ENCODE data around the gene CYP2D6. TPM values are rescaled to one million over a fixed set of nuclear protein-coding genes. Genes with fewer than 3 reads are reported as not detected.

The CYP2D6 gene
- total and polyA plus RNA-seq, 2 of the 8 experiments (the other 6 are each of a cell fraction or from before 2014, with no cell fraction given), result 0.93 to 1.7 TPM

DNA sequence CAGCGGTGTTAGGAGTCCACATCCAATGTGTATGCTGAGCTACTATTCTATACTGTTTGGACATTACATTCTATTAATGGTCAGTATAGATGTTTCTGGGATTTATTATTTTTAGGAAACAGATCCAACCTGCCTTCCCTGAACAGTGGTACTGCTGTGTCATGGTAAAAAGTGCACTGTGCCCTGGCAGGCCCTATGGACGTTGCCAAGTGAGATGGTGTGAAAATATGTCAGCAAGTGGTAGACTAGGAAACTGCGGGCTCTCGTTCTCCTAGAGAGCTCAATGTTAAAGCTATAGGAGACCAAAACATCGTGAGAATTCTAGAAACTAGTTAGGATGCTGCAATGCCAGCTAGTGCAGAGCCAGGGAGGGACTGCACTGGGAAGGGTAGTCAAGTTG lies 26.0 kb upstream of the CYP2D6 start:
- WGBS, 2 experiments (ENCODE audit: extremely low coverage in 1 of 2, insufficient coverage in 1 of 2, insufficient read length in 1 of 2, insufficient replicate concordance in 2 of 2, low coverage in 1 of 2, low lambda C conversion rate in 2 of 2, missing lambda C conversion rate in 1 of 2), result 90% methylated on average over 5 of the region's 5 CpGs; no CpG with 5 or more reads in 1 of the 2 experiments
- Histone ChIP-seq H2BK20ac (ENCODE audit: low read length) (no peak overlapping the region), H3K27me3 (replicated peaks in 1 of 4; ENCODE audit: control insufficient read depth in 3 of 4, extremely low read depth in 1 of 4, insufficient read depth in 3 of 4, low read length in 3 of 4) (no peaks in the 10 kb centered on the region), H3K4me1 (replicated peaks in 1 of 4; ENCODE audit: control insufficient read depth in 3 of 4, insufficient read depth in 4 of 4, low read length in 3 of 4) (peaks cover 0 to 3% (median 0%) of the 10 kb centered on the region in 4 experiments; a peak in 2 of 7 replicates), H2AFZ (ENCODE audit: low read length) (no peak overlapping the region), H4K20me1 (replicated peaks in 1 of 2; ENCODE audit: control insufficient read depth in 1 of 2, insufficient read depth in 2 of 2, low read length in 2 of 2) (peaks cover 2 to 12% of the 10 kb centered on the region in 2 experiments), H3K18ac (ENCODE audit: extremely low read depth, low read length) (no peak overlapping the region), H3K79me2 (ENCODE audit: control insufficient read depth in 1 of 2, insufficient read depth in 2 of 2, low read length in 2 of 2) (no peaks in the 10 kb centered on the region), H3K9ac (replicated peaks in 1 of 4; ENCODE audit: extremely low read depth in 1 of 4, low read depth in 3 of 4, low read length in 3 of 4) (no peak overlapping the region), H3K27ac (ENCODE audit: low read depth, low read length) (no peak overlapping the region), H3K9me3 (ENCODE audit: insufficient read depth in 2 of 2, low read depth in 1 of 2, low read length in 1 of 2) (no peaks in the 10 kb centered on the region), H4K5ac (ENCODE audit: insufficient read length, low read depth, low read length) (no peak overlapping the region), H3K4me3 (ENCODE audit: extremely low read depth in 1 of 4, insufficient read depth in 2 of 4, low read depth in 3 of 4, low read length in 4 of 4) (no peak overlapping the region), H2BK15ac (ENCODE audit: low read length) (no peak overlapping the region), H2AK5ac (ENCODE audit: low read depth, low read length) (no peak overlapping the region), H3K36me3 (ENCODE audit: control insufficient read depth in 2 of 4, insufficient read depth in 4 of 4, low read length in 3 of 4) (0 out of 8 replicates have a peak, but pooled peaks cover 0 to 4% (median 0%) of the 10 kb centered on the region in 4 experiments), H2BK5ac (ENCODE audit: low read depth, low read length) (no peak overlapping the region), H2BK12ac (ENCODE audit: low read depth, low read length) (no peak overlapping the region), H4K91ac (replicated peaks; ENCODE audit: insufficient read length, low read length) (no peak overlapping the region), H3K4me2 (ENCODE audit: insufficient read depth in 1 of 2, low read depth in 2 of 2, low read length in 2 of 2) (no peak overlapping the region), H3K23ac (ENCODE audit: insufficient read length) (no peak overlapping the region), H3K23me2 (ENCODE audit: low read depth, low read length) (no peaks in the 10 kb centered on the region), H3K56ac (replicated peaks; ENCODE audit: insufficient read length, low read depth, low read length) (no peak overlapping the region), H3K79me1 (ENCODE audit: low read depth, low read length) (no peaks in the 10 kb centered on the region), H3K14ac (ENCODE audit: insufficient read length) (no peak overlapping the region), H2BK120ac (replicated peaks; ENCODE audit: low read depth, low read length) (no peak overlapping the region), H4K8ac (ENCODE audit: extremely low read depth, insufficient read depth, low read length) (no peak overlapping the region), H3K4ac (replicated peaks; ENCODE audit: insufficient read length, low read depth, low read length) (no peak overlapping the region)
- FAIRE-seq, result no peak
- POLR2A ChIA-PET (ENCODE audit: partially characterized antibody), result no interaction called here
- TF ChIP-seq TBP (IDR thresholded peaks at IDR 0.05; ENCODE audit: low read depth, low read length), result no peak
- no peak for TF ChIP-seq KDM1A (IDR thresholded peaks at IDR 0.05; ENCODE audit: borderline replicate concordance, low read length)
- TF ChIP-seq MAFK (IDR thresholded peaks at IDR 0.05; ENCODE audit: low read depth, low read length), result no peak
- TF ChIP-seq YY1 (IDR thresholded peaks at IDR 0.05; ENCODE audit: low read depth, low read length), result no peak
- no peak for TF ChIP-seq EZH2 (IDR thresholded peaks at IDR 0.05; ENCODE audit: low read depth, low read length, severe bottlenecking)
- TF ChIP-seq TCF12 (IDR thresholded peaks at IDR 0.05; ENCODE audit: low read depth, low read length), result no peak
- CTCF ChIA-PET (ENCODE audit: partially characterized antibody), result interaction anchor here (0.9 to 2.7 kb wide), 6 partner anchors 9 to 287 kb away, joined by 3 to 10 read pairs (median 4); no protein-coding TSS in a partner anchor
- no peak for DNase-seq (ENCODE audit: low read depth in 1 of 2, low spot score in 2 of 2)

All from H1 (cell line).